GM12878 (cell line): ENCODE data around the gene PAGE2.

ENCODE experiments used
- BHLHE40 ChIP-seq, 2 experiments: fragments of 450-650 bp in 1 of 2; IDR thresholded peaks; 2 replicates each; pipeline ENCODE4 v1.6.1; 2011 to 2017; ENCODE audit warnings: low read depth in 2 of 2, borderline replicate concordance in 1 of 2, improper control_type of control experiment in 1 of 2, low read length in 1 of 2, mild to moderate bottlenecking in 1 of 2
- BRCA1 ChIP-seq: IDR thresholded peaks from 2 replicates; pipeline ENCODE4 v1.6.1; 2011; ENCODE audit warnings: low read depth, low read length, improper control_type of control experiment
- CEBPB ChIP-seq, 2 experiments: fragments of 150-350 bp in 1 of 2; IDR thresholded peaks; 2 replicates each; pipeline ENCODE4 v1.6.1; 2012 to 2014; ENCODE audit warnings: low read depth in 2 of 2, low read length in 2 of 2, borderline replicate concordance in 1 of 2, inconsistent platforms in 1 of 2
- CHD2 ChIP-seq: IDR thresholded peaks from 2 replicates; pipeline ENCODE4 v1.6.1; 2011; ENCODE audit warnings: low read depth, low read length, improper control_type of control experiment, borderline replicate concordance
- EP300 ChIP-seq, 2 experiments: fragments of 150-350 bp in 1 of 2; IDR thresholded peaks; 2 replicates each; pipeline ENCODE4 v1.6.1; 2011 to 2012; ENCODE audit warnings: low read depth in 2 of 2, low read length in 2 of 2, borderline replicate concordance in 1 of 2, improper control_type of control experiment in 1 of 2, inconsistent platforms in 1 of 2; ENCODE audit not compliant: control insufficient read depth in 1 of 2
- JUND ChIP-seq: IDR thresholded peaks from 2 replicates; pipeline ENCODE4 v1.6.1; 2012; ENCODE audit warnings: low read depth, mild to moderate bottlenecking, low read length, improper control_type of control experiment, moderate library complexity
- RAD21 ChIP-seq: IDR thresholded peaks from 2 replicates; pipeline ENCODE4 v1.6.1; 2011; ENCODE audit warnings: mild to moderate bottlenecking, low read depth, low read length, moderate library complexity; ENCODE audit not compliant: insufficient read depth
- RBBP5 ChIP-seq: fragments of 200-600 bp; sonication (generic); conservative IDR thresholded peaks from 2 replicates; pipeline ENCODE4 v1.6.1; 2016
- RUNX3 ChIP-seq: IDR thresholded peaks from 2 replicates; pipeline ENCODE4 v1.6.1; 2012; ENCODE audit warnings: low read length, inconsistent platforms
- SMC3 ChIP-seq: IDR thresholded peaks from 2 replicates; pipeline ENCODE4 v1.6.1; 2011; ENCODE audit warnings: low read length, improper control_type of control experiment, borderline replicate concordance
- ZZZ3 ChIP-seq: IDR thresholded peaks from 2 replicates; pipeline ENCODE4 v1.6.1; 2011; ENCODE audit warnings: low read depth; ENCODE audit not compliant: control insufficient read depth, insufficient read length
- TF ChIP-seq, protein P1 (sequence below), 3 experiments: IDR thresholded peaks in 2 of 3; conservative IDR thresholded peaks in 1 of 3; 2 replicates each; pipeline ENCODE4 v1.5.1; 2011; ENCODE audit warnings: low read depth in 3 of 3, low read length in 3 of 3, mild to moderate bottlenecking in 3 of 3, control low read depth in 2 of 3, moderate library complexity in 2 of 3, inconsistent platforms in 1 of 3, mixed read lengths in 1 of 3; ENCODE audit not compliant: control insufficient read depth in 2 of 3, insufficient read depth in 1 of 3; ENCODE audit errors: extremely low read depth in 1 of 3

DNA sequence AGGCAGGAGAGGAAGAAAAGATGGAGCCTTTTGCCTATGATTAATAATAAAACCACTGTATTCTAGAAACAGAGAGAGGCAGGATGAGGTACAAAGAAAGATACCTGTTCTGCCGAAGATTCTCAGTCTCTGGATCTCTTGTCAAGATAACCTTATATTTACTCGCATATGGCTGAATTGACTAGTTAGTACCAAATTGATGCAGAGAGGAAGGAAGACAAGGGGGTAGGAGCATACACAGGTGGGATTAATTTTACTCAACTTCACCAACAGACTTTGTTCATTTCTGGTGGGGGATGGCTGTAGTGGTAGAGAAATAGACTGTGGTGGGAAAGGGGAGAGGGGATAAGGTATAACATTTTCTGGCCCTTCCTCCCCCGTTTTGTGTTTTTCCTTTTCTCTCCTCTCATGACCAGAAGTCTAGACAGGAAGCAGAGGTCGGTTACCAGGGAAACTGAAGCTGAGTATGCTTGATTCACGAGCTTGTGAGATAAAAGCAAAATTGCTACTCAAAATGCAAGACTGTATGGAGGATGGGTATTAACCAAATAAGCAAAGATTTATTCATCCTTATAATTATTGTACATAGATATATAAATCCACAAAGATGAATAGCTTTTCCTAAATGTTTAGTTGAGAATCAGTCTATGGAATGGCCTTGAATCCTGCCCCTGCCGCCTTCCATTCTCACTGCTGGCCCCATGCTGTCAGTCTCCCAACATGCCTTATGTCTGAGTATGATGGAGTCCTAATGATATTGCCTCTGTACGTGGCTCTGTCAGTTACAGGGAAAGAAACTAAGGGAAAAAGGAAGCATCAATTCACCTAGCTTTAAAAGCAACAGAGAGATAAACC is 31.8 kb upstream of the PAGE2 start:
- TF ChIP-seq RBBP5 (no peak), CHD2 (no peak), SMC3 (no peak), BRCA1 (no peak), ZZZ3 (no peak), RAD21 (no peak), JUND (no peak), EP300 (IDR thresholded peaks at IDR 0.05; ENCODE audit: borderline replicate concordance in 1 of 2, control insufficient read depth in 1 of 2, low read depth in 2 of 2, low read length in 2 of 2) (no peak), RUNX3 (no peak), BHLHE40 (IDR thresholded peaks at IDR 0.05; ENCODE audit: borderline replicate concordance in 1 of 2, low read depth in 2 of 2, low read length in 1 of 2) (no peak), CEBPB (IDR thresholded peaks at IDR 0.05; ENCODE audit: borderline replicate concordance in 1 of 2, low read depth in 2 of 2, low read length in 2 of 2) (no peak)
- TF ChIP-seq, protein P1, sequence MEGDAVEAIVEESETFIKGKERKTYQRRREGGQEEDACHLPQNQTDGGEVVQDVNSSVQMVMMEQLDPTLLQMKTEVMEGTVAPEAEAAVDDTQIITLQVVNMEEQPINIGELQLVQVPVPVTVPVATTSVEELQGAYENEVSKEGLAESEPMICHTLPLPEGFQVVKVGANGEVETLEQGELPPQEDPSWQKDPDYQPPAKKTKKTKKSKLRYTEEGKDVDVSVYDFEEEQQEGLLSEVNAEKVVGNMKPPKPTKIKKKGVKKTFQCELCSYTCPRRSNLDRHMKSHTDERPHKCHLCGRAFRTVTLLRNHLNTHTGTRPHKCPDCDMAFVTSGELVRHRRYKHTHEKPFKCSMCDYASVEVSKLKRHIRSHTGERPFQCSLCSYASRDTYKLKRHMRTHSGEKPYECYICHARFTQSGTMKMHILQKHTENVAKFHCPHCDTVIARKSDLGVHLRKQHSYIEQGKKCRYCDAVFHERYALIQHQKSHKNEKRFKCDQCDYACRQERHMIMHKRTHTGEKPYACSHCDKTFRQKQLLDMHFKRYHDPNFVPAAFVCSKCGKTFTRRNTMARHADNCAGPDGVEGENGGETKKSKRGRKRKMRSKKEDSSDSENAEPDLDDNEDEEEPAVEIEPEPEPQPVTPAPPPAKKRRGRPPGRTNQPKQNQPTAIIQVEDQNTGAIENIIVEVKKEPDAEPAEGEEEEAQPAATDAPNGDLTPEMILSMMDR (IDR thresholded peaks at IDR 0.05 in 2 of 3, conservative IDR thresholded peaks at IDR 0.05 in 1 of 3; ENCODE audit: control insufficient read depth in 2 of 3, extremely low read depth in 1 of 3, insufficient read depth in 1 of 3, low read depth in 3 of 3, low read length in 3 of 3), result no peak
